DND-41 (cell line): ENCODE results near the gene UNC5C.

Experiments used
- EZH2 ChIP-seq: IDR thresholded peaks from 3 replicates; pipeline ENCODE4 v1.6.1; 2012; ENCODE audit warnings: borderline replicate concordance, low read depth, mild to moderate bottlenecking, moderate library complexity, low read length, inconsistent platforms; ENCODE audit not compliant: severe bottlenecking
- TF ChIP-seq, protein P1 (sequence below): IDR thresholded peaks from 2 replicates; pipeline ENCODE4 v1.5.1; 2012; ENCODE audit warnings: borderline replicate concordance, low read length, moderate library complexity, mild to moderate bottlenecking; ENCODE audit not compliant: poor library complexity, severe bottlenecking; ENCODE audit errors: extremely low read depth

DNA sequence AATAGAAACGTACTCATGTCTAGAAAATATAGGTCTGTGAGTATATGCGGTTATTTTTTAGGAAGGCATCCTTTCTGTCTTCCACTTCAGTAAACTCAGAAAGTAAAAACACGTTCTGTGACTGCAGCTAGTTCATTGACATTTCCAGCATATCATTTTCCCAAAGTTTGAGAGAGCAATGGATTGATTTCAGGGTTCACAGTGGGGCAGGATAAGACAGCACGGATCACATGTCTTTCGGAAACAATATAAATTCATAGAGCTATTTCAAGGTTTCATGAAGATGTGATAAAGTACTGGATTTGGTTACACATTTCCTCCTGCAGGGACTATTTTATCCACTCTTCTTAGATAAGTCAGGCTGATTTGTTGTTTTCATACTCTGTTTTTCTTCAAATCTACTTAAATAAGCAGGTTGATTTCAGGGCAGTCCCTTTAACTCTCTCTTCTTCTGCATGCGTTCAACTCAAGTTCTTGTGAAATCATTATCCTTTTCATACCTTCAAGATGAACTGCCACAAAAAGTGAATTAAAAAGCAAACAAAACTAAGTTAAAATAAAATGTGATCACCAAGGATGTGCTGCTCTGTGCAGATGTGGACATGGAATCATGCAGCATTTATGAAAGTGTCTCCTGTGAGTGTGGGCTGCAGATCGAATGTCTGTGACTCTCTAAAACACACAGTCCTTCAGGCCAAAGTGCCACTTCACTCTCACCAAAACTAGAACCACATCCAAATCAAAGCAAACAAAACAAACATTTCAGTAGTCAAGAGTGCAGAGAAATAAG lies 187.7 kb downstream of the UNC5C start:
- TF ChIP-seq, protein P1, sequence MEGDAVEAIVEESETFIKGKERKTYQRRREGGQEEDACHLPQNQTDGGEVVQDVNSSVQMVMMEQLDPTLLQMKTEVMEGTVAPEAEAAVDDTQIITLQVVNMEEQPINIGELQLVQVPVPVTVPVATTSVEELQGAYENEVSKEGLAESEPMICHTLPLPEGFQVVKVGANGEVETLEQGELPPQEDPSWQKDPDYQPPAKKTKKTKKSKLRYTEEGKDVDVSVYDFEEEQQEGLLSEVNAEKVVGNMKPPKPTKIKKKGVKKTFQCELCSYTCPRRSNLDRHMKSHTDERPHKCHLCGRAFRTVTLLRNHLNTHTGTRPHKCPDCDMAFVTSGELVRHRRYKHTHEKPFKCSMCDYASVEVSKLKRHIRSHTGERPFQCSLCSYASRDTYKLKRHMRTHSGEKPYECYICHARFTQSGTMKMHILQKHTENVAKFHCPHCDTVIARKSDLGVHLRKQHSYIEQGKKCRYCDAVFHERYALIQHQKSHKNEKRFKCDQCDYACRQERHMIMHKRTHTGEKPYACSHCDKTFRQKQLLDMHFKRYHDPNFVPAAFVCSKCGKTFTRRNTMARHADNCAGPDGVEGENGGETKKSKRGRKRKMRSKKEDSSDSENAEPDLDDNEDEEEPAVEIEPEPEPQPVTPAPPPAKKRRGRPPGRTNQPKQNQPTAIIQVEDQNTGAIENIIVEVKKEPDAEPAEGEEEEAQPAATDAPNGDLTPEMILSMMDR, result no peak
- no peak for TF ChIP-seq EZH2
